AG04449 (cell line): ENCODE data around the gene ADORA2B.

Experiments used
- CTCF ChIA-PET: fragments of 350-600 bp; formaldehyde crosslinking; extraction: SDS; loops from one replicate; lab custom pipeline; 2021; ENCODE audit warnings: antibody characterized with exemption; lab: Yijun Ruan, JAX
- POLR2A ChIA-PET: fragments of 400-600, 350-600 bp; formaldehyde crosslinking; extraction: SDS; loops from one replicate; lab custom pipeline; 2020; ENCODE audit warnings: antibody characterized with exemption, inconsistent platforms; lab: Yijun Ruan, JAX
- DNase-seq: peaks from one replicate; pipeline ENCODE4 v3.0.0-alpha.2; 2010; ENCODE audit warnings: low read depth, low spot score
- H3K4me3 ChIP-seq: 2 replicates; pipeline ENCODE4 v1.5.1; 2011; ENCODE audit warnings: low read depth, mild to moderate bottlenecking, control low read depth, low read length
- TF ChIP-seq, protein P1 (sequence below): IDR thresholded peaks from one replicate; pipeline ENCODE4 v1.5.1; 2011; ENCODE audit warnings: mild to moderate bottlenecking, moderate library complexity, low read length, control low read depth, inconsistent platforms; ENCODE audit not compliant: insufficient read depth; ENCODE audit errors: missing control alignments

ADORA2B gene

GRCh38 chr17:16003841-16004240 lies 58.9 kb downstream of the ADORA2B start:
- no peak for DNase-seq
- ChIA-PET POLR2A (no interaction called here), CTCF (interaction anchor here (1.7 to 3.0 kb wide), 3 partner anchors 9 to 11 kb away, joined by 7 to 19 read pairs (median 16); no protein-coding TSS in a partner anchor)
- no peak overlapping the region for H3K4me3 ChIP-seq
- TF ChIP-seq, protein P1, sequence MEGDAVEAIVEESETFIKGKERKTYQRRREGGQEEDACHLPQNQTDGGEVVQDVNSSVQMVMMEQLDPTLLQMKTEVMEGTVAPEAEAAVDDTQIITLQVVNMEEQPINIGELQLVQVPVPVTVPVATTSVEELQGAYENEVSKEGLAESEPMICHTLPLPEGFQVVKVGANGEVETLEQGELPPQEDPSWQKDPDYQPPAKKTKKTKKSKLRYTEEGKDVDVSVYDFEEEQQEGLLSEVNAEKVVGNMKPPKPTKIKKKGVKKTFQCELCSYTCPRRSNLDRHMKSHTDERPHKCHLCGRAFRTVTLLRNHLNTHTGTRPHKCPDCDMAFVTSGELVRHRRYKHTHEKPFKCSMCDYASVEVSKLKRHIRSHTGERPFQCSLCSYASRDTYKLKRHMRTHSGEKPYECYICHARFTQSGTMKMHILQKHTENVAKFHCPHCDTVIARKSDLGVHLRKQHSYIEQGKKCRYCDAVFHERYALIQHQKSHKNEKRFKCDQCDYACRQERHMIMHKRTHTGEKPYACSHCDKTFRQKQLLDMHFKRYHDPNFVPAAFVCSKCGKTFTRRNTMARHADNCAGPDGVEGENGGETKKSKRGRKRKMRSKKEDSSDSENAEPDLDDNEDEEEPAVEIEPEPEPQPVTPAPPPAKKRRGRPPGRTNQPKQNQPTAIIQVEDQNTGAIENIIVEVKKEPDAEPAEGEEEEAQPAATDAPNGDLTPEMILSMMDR: no peak

GRCh38 chr17:16005636-16006035 lies 60.7 kb downstream of the ADORA2B start:
- no peak overlapping the region for H3K4me3 ChIP-seq
- ChIA-PET CTCF (interaction anchor here (1.0 to 2.3 kb wide), 5 partner anchors 7 to 177 kb away, joined by 3 to 16 read pairs (median 4); partner anchors contain the start of gene ADORA2B), POLR2A (no interaction called here)
- no peak for DNase-seq
- TF ChIP-seq, protein P1: no peak

DNA sequence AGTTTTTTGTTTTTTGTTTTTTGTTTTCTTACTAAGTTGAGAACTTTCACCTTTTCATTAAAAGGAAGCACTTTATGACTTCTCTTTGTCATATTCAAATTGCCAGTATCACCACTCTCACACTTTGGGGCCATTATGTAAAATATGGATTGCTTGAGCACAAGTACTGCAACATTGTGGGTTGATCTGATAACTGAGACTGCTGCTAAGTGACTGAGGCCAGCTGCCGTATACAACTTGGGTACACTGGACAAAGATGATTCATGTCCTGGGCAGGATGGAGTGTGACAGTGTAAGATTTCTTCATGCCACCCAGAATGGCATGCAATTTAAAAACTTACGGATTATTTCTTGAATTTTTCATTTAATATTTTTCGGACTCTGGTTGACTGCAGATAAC lies 62.5 kb downstream of the ADORA2B start:
- H3K4me3 ChIP-seq: no peak overlapping the region
- TF ChIP-seq, protein P1: no peak
- CTCF ChIA-PET: interaction anchor here (0.6 kb wide), 1 partner anchor 8 kb away, joined by 3 read pairs; the partner anchor contains the start of gene ZSWIM7
- no peak for DNase-seq
- POLR2A ChIA-PET: no interaction called here

DNA sequence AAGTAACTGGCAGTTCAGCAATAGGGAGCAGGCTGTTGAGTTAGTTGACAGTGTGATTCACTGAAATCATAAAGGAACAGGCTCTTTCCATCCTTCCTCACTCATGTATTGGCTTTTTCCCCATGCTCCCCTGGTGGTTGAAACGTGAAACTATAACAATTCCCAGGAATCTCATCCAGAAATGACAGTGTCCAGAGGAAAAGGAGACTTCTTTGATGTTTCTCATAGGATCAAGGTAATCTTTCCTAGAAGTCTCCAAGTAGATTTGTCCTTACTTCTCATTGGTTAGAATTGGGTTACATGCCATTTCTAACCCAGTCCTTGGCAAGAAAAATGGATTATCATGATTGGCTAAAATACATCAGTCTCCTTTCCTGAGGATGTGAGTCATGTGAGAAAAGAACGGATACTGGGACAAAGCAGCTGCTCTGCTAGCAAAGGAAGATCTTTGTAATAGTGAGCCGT lies 69.0 kb downstream of the ADORA2B start:
- ChIA-PET POLR2A (no interaction called here), CTCF (interaction anchor here (1.0 to 3.5 kb wide), 8 partner anchors 9 to 185 kb away, joined by 3 to 19 read pairs (median 10); partner anchors contain the start of genes TTC19 and ZSWIM7)
- H3K4me3 ChIP-seq: no peak overlapping the region
- TF ChIP-seq, protein P1: peak; percentile 53
- peak; percentile 23 for DNase-seq

- TF ChIP-seq, protein P1: no peak
- ChIA-PET POLR2A (interaction anchor here (0.6 kb wide), 1 partner anchor 347 kb away, joined by 6 read pairs; no protein-coding TSS in a partner anchor), CTCF (no interaction called here)
- H3K4me3 ChIP-seq: no peak overlapping the region
- no peak for DNase-seq
Observed at GRCh38 chr17:16019347-16019746, 74.4 kb downstream of the ADORA2B start.

GRCh38 chr17:16023881-16024280 lies 79.0 kb downstream of the ADORA2B start:
- DNase-seq: no peak
- TF ChIP-seq, protein P1: no peak
- POLR2A ChIA-PET: interaction anchor here (0.6 kb wide), 1 partner anchor 10 kb away, joined by 3 read pairs; no protein-coding TSS in a partner anchor
- CTCF ChIA-PET: interaction anchor here (1.1 to 3.1 kb wide), 2 partner anchors 10 to 14 kb away, joined by 3 to 19 read pairs; no protein-coding TSS in a partner anchor
- no peak overlapping the region for H3K4me3 ChIP-seq
